Activated naive CD4-positive, alpha-beta T cell treated with anti-CD3 and anti-CD28 coated beads, Interleukin-2, amount 50 U/mL, for 24 hours (primary cell): ENCODE measurements around the gene FBXW11.

Source experiments
- H3K27ac Mint-ChIP-seq: one replicate; pipeline ENCODE4 v1.8.0; 2021; ENCODE audit warnings: mild to moderate bottlenecking, mixed read lengths
- H3K27me3 Mint-ChIP-seq: one replicate; pipeline ENCODE4 v1.8.0; 2021; ENCODE audit warnings: mixed read lengths
- H3K36me3 Mint-ChIP-seq: one replicate; pipeline ENCODE4 v1.8.0; 2021; ENCODE audit warnings: mixed read lengths
- H3K4me1 Mint-ChIP-seq: one replicate; pipeline ENCODE4 v1.8.0; 2021; ENCODE audit warnings: mixed read lengths
- H3K4me3 Mint-ChIP-seq: one replicate; pipeline ENCODE4 v1.8.0; 2021; ENCODE audit warnings: mild to moderate bottlenecking, mixed read lengths
- H3K9me3 Mint-ChIP-seq: one replicate; pipeline ENCODE4 v1.8.0; 2021; ENCODE audit warnings: mixed read lengths

The FBXW11 gene

GRCh38 chr5:172006321-172007174, at the start of gene FBXW11:
Gene FBXW11, minus strand, starts transcription at chr5:172006638. Its CDS starts 136 bp downstream, at chr5:172006502.
- H3K27me3 Mint-ChIP-seq, result no peaks in the 10 kb centered on the region
- peaks cover 60% of the 10 kb centered on the region for H3K4me1 Mint-ChIP-seq
- peak within 1 kb of the TSS; percentile 99 for H3K4me3 Mint-ChIP-seq
- H3K27ac Mint-ChIP-seq, result peak within 1 kb of the TSS; percentile 99
- H3K36me3 Mint-ChIP-seq, result peaks cover 8% of the 10 kb centered on the region
- H3K9me3 Mint-ChIP-seq, result no peaks in the 10 kb centered on the region

- Mint-ChIP-seq H3K27me3 (no peaks in the 10 kb centered on the region), H3K4me1 (peaks cover 50% of the 10 kb centered on the region), H3K27ac (peak overlapping the region; percentile 25), H3K9me3 (no peaks in the 10 kb centered on the region), H3K36me3 (peaks cover 16% of the 10 kb centered on the region), H3K4me3 (no peak overlapping the region)
These were observed 49.6 kb upstream of the FBXW11 start for GRCh38 chr5:172055996-172056395.

- H3K4me3 Mint-ChIP-seq, result no peak overlapping the region
These were observed 49.0 kb upstream of the FBXW11 start for GRCh38 chr5:172055421-172055820.

GRCh38 chr5:172054611-172055153, 48.2 kb upstream of the FBXW11 start:
- H3K4me3 Mint-ChIP-seq, result no peak overlapping the region
- H3K9me3 Mint-ChIP-seq, result no peaks in the 10 kb centered on the region
- no peaks in the 10 kb centered on the region for H3K27me3 Mint-ChIP-seq
- H3K36me3 Mint-ChIP-seq, result peaks cover 12% of the 10 kb centered on the region
- H3K27ac Mint-ChIP-seq, result no peak overlapping the region
- H3K4me1 Mint-ChIP-seq, result peaks cover 36% of the 10 kb centered on the region

More at GRCh38 chr5:172055421-172055820, 49.0 kb upstream of the FBXW11 start:
- peaks cover 13% of the 10 kb centered on the region for H3K36me3 Mint-ChIP-seq
- H3K4me1 Mint-ChIP-seq, result peaks cover 44% of the 10 kb centered on the region
- no peak overlapping the region for H3K27ac Mint-ChIP-seq
- H3K27me3 Mint-ChIP-seq, result no peaks in the 10 kb centered on the region
- no peaks in the 10 kb centered on the region for H3K9me3 Mint-ChIP-seq

- H3K36me3 Mint-ChIP-seq, result peaks cover 12% of the 10 kb centered on the region
- H3K9me3 Mint-ChIP-seq, result no peaks in the 10 kb centered on the region
- no peaks in the 10 kb centered on the region for H3K27me3 Mint-ChIP-seq
- peaks cover 27% of the 10 kb centered on the region for H3K4me1 Mint-ChIP-seq
- H3K4me3 Mint-ChIP-seq, result no peak overlapping the region
- H3K27ac Mint-ChIP-seq, result no peak overlapping the region
These were observed 46.2 kb upstream of the FBXW11 start for GRCh38 chr5:172052450-172053236.

GRCh38 chr5:172051643-172052339, 45.4 kb upstream of the FBXW11 start:
- no peaks in the 10 kb centered on the region for H3K9me3 Mint-ChIP-seq
- peaks cover 12% of the 10 kb centered on the region for H3K36me3 Mint-ChIP-seq
- no peak overlapping the region for H3K27ac Mint-ChIP-seq
- peaks cover 19% of the 10 kb centered on the region for H3K4me1 Mint-ChIP-seq
- H3K27me3 Mint-ChIP-seq, result no peaks in the 10 kb centered on the region
- H3K4me3 Mint-ChIP-seq, result no peak overlapping the region

GRCh38 chr5:172050080-172050479, 43.6 kb upstream of the FBXW11 start:
- Mint-ChIP-seq H3K27ac (peak overlapping the region; percentile 30), H3K36me3 (peaks cover 6% of the 10 kb centered on the region), H3K4me3 (no peak overlapping the region), H3K4me1 (peaks cover 5% of the 10 kb centered on the region), H3K9me3 (no peaks in the 10 kb centered on the region), H3K27me3 (no peaks in the 10 kb centered on the region)

- Mint-ChIP-seq H3K27me3 (no peaks in the 10 kb centered on the region), H3K27ac (peak overlapping the region; percentile 98), H3K9me3 (no peaks in the 10 kb centered on the region), H3K4me3 (no peak overlapping the region), H3K4me1 (peaks cover 5% of the 10 kb centered on the region), H3K36me3 (peaks cover 7% of the 10 kb centered on the region)
These were observed 42.9 kb upstream of the FBXW11 start for GRCh38 chr5:172049226-172049796.

- peaks cover 5% of the 10 kb centered on the region for H3K4me1 Mint-ChIP-seq
- H3K9me3 Mint-ChIP-seq, result no peaks in the 10 kb centered on the region
- H3K36me3 Mint-ChIP-seq, result peaks cover 7% of the 10 kb centered on the region
- no peaks in the 10 kb centered on the region for H3K27me3 Mint-ChIP-seq
- H3K27ac Mint-ChIP-seq, result peak overlapping the region; percentile 98
- H3K4me3 Mint-ChIP-seq, result no peak overlapping the region
These were observed 42.2 kb upstream of the FBXW11 start for GRCh38 chr5:172048539-172049101.

GRCh38 chr5:172048170-172048422, 41.7 kb upstream of the FBXW11 start:
- Mint-ChIP-seq H3K27ac (peak overlapping the region; percentile 98), H3K27me3 (no peaks in the 10 kb centered on the region), H3K36me3 (peaks cover 7% of the 10 kb centered on the region), H3K9me3 (no peaks in the 10 kb centered on the region), H3K4me3 (no peak overlapping the region), H3K4me1 (peaks cover 9% of the 10 kb centered on the region)

GRCh38 chr5:172046593-172046992, 40.2 kb upstream of the FBXW11 start:
- Mint-ChIP-seq H3K27ac (peak overlapping the region; percentile 1), H3K9me3 (no peaks in the 10 kb centered on the region), H3K4me3 (no peak overlapping the region), H3K27me3 (no peaks in the 10 kb centered on the region), H3K4me1 (peaks cover 11% of the 10 kb centered on the region), H3K36me3 (peaks cover 6% of the 10 kb centered on the region)

- no peaks in the 10 kb centered on the region for H3K9me3 Mint-ChIP-seq
- H3K27me3 Mint-ChIP-seq, result no peaks in the 10 kb centered on the region
- peaks cover 4% of the 10 kb centered on the region for H3K36me3 Mint-ChIP-seq
- H3K27ac Mint-ChIP-seq, result peak overlapping the region; percentile 87
- peaks cover 12% of the 10 kb centered on the region for H3K4me1 Mint-ChIP-seq
- H3K4me3 Mint-ChIP-seq, result no peak overlapping the region
These were observed 38.8 kb upstream of the FBXW11 start for GRCh38 chr5:172045315-172045632.

- Mint-ChIP-seq H3K36me3 (peaks cover 4% of the 10 kb centered on the region), H3K27ac (peak overlapping the region; percentile 87), H3K9me3 (no peaks in the 10 kb centered on the region), H3K27me3 (no peaks in the 10 kb centered on the region), H3K4me1 (peaks cover 17% of the 10 kb centered on the region), H3K4me3 (no peak overlapping the region)
These were observed 38.3 kb upstream of the FBXW11 start for GRCh38 chr5:172044631-172045314.

GRCh38 chr5:172043865-172044264, 37.4 kb upstream of the FBXW11 start:
- H3K27ac Mint-ChIP-seq, result no peak overlapping the region
- H3K27me3 Mint-ChIP-seq, result no peaks in the 10 kb centered on the region
- peaks cover 4% of the 10 kb centered on the region for H3K36me3 Mint-ChIP-seq
- no peak overlapping the region for H3K4me3 Mint-ChIP-seq
- no peaks in the 10 kb centered on the region for H3K9me3 Mint-ChIP-seq
- H3K4me1 Mint-ChIP-seq, result peaks cover 19% of the 10 kb centered on the region

- Mint-ChIP-seq H3K27ac (no peak overlapping the region), H3K27me3 (no peaks in the 10 kb centered on the region), H3K36me3 (peaks cover 5% of the 10 kb centered on the region), H3K9me3 (peaks cover 7% of the 10 kb centered on the region), H3K4me3 (no peak overlapping the region), H3K4me1 (peaks cover 15% of the 10 kb centered on the region)
These were observed 35.7 kb upstream of the FBXW11 start for GRCh38 chr5:172042183-172042582.
